GM19438 (cell line): ENCODE results near the gene CST9.
"Not testable (repeated sequence)": the region's sequence is repeated elsewhere in the genome, so short reads cannot be mapped to it uniquely, and the experiment has no call there.

Experiments
- ATAC-seq: cut with Tn5 transposase; IDR thresholded peaks from one replicate; pipeline ENCODE4 v1.9.1; 2021; ENCODE audit warnings: low read depth; ENCODE audit not compliant: unreplicated experiment

The CST9 gene

DNA sequence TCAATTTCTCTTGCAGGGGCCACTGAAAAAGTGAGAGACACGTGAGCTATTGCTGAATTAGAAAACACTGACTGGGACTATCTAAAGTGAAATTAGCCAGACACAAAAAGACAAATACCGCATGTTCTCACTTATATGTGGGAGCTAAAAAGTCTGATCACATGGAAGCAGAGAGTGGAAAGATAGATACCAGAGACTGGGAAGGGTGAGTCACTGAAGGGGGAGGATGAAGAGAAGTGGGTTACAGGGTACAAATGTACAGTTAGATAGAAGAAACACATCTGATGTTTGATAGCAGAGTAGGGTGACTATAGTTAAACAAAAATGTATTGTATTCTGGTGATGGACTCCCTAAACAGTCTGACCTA, 18.6 kb upstream of the CST9 start:
- ATAC-seq: no peak

DNA sequence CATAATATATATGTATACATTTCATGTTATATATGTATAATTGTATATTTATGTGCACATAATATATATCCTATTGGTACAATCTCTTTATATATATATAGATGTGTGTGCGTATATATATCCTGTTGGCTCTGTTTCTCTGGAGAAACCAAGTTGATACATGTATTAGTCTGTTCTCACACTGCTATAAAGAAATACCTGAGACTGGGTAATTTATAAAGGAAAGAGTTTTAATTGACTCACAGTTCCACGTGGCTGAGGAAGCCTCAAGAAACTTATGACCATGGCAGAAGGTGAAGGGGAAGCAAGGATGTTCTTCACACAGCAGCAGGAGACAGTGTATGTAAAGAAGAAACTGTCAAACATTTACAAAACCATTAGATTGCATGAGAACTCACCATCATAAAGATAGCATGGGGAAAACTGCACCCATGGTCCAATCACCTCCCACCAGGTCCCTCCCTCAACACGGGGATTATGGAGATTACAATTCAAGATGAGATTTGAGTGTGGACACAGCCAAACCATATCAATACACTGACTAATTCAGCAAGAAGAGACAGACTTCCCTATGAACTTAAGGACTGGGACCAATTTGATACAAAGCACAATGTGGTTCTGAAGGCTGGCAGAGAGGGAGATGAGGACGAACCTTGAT, 18.1 kb upstream of the CST9 start:
- no peak for ATAC-seq

- no peak for ATAC-seq
These were observed 17.2 kb upstream of the CST9 start for GRCh38 chr20:23622839-23623343.

DNA sequence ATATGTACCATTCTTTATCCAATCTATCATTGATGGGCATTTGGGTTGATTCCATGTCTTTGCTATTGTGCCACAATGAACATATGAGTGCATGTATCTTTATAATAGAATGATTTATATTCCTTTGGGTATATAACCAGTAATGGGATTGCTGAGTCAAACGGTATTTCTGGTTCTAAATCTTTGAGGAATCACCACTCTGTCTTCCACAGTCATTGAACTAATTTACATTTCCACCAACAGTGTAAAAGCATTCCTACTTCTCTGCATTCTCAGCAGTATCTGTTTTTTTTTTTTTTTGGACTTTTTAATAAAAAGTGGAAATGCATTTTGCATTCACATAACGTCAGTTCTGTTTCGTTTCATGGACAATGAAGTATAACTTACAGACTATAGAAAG, 16.7 kb upstream of the CST9 start:
- not testable (repeated sequence) for ATAC-seq

GRCh38 chr20:23620670-23621386, 15.1 kb upstream of the CST9 start:
- ATAC-seq: not testable (repeated sequence)

- ATAC-seq: no peak
These were observed 8.4 kb upstream of the CST9 start for GRCh38 chr20:23614163-23614562.

DNA sequence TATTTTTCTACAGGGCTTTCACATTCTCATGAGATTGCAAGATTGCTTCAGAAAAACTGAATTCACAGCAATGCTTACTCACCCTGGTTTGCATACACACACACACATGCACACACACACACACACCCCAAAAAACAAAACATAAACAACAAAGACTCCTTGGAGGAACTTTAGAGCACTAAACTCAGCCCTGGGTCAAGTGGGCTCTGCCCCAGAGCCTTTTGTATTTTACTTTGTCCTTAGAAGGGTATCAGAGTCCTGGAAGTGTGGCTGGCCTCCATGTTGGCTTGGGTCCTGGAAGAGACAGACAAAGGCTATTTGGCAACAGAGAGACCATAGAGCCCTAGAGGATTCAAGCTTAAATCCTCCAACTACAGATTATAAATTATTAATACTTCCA, 8.0 kb upstream of the CST9 start:
- ATAC-seq: no peak

- no peak for ATAC-seq
These were observed 6.7 kb upstream of the CST9 start for GRCh38 chr20:23612396-23612795.

DNA sequence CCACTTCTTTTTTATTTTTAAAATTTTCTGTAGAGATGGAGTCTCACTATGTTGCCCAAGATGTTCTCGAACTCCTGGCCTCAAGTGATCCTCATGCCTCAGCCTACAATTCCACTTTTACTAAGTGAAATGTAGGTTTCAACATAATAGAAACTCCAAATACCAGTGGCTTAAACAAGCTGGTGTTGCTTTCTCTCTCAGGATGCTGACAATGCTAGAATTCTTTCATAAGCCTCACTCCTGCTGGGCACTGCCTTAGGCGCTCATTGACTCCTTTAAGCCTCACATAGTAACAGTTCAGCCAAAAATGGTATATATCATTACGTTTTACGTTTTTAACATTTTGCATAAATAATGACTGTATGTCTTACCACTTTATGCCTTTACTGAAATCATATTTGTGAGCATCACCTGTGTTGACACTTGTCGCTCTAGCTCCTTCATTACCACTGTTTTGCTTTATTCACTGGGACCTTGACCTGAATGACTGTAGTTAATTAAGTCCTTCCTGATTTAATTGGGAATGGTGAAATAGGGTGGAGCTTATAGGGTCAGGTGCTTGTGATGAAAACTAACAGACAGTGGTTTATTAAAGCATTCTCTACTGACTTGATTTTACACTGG, 3.9 kb upstream of the CST9 start:
- ATAC-seq: no peak

DNA sequence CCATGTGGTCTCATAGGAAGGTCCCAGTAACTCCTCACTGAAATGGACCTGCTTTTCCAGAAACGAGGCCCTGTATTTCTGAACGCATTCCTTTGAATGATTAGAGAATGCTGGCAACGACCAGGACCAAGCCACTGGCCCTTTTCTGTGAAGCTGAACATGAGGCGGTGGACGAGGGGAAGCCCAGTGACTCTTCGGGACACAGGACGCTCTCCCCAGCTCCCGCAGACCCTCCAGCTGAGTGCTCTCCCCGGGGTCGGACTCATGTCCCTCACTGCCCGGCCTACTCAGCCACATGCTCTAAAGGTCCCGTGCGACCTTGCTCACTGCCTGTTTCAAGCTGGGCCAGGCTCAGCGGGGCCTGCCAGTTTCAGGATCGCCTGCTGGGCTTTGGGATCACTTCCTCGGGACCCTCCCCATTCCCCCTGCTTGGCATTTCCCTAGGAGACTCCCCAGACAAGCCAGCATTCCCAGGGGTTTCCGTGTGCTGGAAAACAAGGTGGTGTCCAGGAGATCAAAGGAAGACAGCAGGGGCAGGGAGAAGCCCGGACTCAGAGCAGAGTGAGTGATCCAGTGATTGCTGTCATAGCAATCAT, 2.6 kb upstream of the CST9 start:
- ATAC-seq: no peak

GRCh38 chr20:23607497-23608245, 2.0 kb upstream of the CST9 start:
- ATAC-seq: no peak

DNA sequence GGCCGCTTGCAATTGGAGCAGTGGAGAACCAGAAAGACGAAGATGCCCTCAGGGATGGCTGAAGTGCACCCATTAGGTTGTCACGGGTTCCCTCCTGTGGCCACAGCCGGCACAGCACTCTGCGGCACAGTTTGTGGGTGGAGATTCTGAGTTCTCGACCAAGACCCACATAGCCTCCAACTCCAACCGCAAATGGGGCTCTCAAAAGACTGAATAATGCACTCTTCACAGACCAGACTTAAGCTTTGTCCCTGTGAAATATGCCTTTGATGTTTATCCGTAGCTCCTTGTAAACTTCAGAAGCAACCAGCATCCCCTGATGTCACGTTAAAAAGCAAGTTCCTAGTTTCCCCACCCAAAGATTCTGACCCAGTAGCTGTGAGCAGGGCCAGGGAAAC, 934 bp upstream of the CST9 start:
- ATAC-seq: no peak

- ATAC-seq: no peak
These were observed 1.4 kb downstream of the CST9 start for GRCh38 chr20:23604306-23604705.

- ATAC-seq: no peak
These were observed 2.4 kb downstream of the CST9 start for GRCh38 chr20:23603321-23603720.

DNA sequence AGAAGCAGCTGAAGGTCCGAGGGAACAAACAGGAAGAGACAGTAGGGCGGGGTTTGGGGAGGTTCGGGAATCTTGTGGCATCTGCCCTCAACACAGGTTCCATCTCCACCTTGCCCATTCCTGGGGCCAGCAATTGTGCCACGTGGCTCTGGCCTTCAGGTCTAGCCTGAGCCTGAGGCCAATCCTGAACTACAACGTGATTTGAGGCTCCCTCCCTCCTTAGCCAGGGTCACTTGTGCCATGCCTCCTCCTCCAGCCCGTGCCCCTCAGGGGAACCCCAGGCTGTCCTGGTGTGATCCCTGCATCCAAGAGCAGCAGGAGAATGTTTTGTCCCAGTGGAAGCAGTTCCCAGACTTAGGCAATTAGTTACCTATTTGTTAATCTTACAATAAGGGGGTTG, 3.0 kb downstream of the CST9 start:
- ATAC-seq: no peak

DNA sequence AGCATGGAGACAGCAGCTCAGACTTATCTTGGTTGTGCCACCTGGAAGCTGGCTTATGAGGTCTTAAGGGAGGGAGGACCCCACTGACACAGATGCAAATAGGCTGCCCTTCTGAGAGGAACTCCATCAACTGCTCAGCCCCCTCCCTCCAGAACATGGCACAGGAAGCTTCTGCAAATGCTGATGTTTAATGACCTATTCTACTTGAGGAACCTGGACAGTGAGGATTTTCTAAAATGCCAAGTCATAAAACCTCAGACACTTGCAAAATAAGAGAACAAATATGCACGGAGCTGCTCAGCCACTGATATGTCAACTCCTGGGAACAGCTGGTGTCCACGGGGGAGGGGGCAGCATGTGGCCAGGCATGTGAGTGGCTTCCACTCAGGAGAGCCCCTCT, 3.5 kb downstream of the CST9 start:
- ATAC-seq: no peak

DNA sequence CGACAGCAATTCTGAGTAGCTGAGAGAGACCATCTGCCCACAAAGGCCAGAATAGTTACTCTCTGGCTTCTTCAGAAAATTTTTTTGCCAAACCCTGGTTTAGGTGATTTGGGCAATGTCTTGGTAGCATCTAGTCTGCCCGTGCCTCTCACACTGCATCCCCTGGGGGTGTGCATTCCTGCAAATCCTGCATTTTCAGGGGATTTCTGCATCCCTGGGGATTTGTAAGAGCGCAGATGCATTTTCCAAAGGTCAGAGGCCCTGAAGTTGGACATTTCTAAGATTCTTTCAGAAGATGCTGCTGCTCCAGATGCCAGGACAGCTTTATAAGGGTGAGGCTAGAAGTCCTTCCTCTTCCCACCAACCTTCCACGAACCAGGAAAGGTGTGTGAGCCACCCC, 4.0 kb downstream of the CST9 start:
- no peak for ATAC-seq

DNA sequence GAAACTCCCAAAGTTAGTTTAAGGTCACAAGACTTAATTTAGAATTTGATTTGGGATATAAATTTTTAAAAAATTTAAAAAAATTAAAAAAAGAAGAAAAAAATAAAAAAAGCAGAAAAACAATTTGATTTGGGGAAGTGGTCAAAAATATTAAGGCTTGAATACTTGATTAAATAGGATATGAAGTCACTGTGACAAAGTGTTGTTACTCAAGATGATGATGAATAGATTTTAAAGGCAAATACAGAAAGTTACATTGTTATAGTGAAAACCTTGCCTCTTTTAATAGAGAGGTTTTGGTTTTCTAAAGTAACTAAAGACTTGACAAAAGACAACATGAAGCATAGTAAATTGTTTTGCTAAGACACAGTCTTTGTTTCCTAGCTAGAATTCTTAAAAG, 7.2 kb downstream of the CST9 start:
- no peak for ATAC-seq

GRCh38 chr20:23596579-23597250, 9.0 kb downstream of the CST9 start:
- no peak for ATAC-seq

DNA sequence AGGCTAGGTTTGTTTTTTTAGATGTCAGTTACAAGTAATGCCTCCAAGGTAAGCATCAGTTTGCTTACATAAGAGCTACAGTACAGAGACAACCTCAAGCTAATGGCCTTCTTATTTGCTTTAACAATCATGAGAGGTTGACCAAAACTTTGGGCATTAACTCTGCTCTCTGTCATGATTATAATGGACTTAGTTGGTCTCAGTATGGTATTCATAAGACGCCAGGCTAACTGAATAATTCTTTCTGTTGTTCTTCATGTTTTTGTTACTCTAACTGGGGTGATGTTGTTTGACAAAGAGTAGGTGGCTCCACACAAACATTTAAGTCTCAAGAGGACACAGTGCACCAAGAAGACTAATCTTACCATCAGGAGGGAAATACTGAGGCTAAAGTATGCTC, 9.8 kb downstream of the CST9 start:
- no peak for ATAC-seq
